ENCODE results near the gene CFAP61.

CFAP61 gene

DNA sequence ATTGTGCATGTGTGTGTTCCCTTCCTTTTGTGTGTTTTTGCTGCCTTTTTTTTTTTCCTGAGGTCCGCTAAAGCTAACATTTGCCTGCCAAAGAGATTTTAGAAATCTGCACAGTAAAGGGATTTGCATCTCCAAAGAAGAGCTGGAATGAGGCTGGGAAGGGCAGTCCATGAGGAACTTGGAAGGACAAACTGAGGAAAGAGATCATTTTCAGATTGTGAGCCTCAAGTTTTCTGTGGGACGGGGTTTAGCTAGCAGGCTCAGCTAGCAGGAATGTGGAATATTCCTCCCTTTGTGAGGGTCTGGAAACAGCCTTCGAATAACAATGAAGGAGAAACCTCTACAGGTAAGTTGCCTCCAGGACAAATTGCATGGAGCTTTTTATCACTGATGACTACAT is 319.3 kb downstream of the CFAP61 start:
- Histone ChIP-seq H3K27ac (ENCODE audit: low read depth, low read length) (no peak overlapping the region), H2AFZ (ENCODE audit: low read length, unreplicated experiment) (no peak overlapping the region), H3K4me3 (ENCODE audit: low read depth, low read length) (no peak overlapping the region), H3K79me2 (ENCODE audit: control insufficient read depth, insufficient read depth, low read length, unreplicated experiment) (no peaks in the 10 kb centered on the region), H3K4me1 (ENCODE audit: control insufficient read depth, insufficient read depth, low read length, unreplicated experiment) (no peaks in the 10 kb centered on the region), H3K36me3 (ENCODE audit: insufficient read depth, low read length) (no peaks in the 10 kb centered on the region), H3K27me3 (ENCODE audit: insufficient read depth, low read length) (peaks cover 89% of the 10 kb centered on the region)

DNA sequence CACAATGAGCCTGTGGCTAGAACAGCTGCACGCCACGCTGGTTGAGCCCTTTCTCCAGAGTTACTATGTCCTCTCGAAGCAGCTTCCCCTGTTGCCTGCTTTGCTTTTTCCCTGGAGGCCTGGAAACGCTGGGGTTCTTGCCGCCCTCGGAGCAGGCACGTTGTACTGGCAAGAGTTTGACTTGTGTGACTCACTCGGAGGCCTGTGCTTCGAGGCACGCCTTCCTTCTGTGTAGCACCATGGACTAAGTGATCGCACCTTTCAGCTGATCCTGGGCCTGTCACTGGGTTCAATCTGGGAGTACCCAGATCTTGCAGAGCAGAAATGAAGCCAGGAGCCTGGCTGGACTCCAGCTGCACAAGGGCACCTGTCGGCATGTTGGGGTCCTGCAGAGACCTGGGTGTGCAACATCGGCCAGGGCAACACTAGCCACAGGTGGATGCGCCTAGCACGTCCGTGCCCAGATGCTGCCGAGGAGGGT is 320.8 kb downstream of the CFAP61 start:
- no peaks in the 10 kb centered on the region for H3K36me3 ChIP-seq (ENCODE audit: insufficient read depth, low read length)
- no peaks in the 10 kb centered on the region for H3K79me2 ChIP-seq (ENCODE audit: control insufficient read depth, insufficient read depth, low read length, unreplicated experiment)
- no peak overlapping the region for H3K4me3 ChIP-seq (ENCODE audit: low read depth, low read length)
- no peak overlapping the region for H2AFZ ChIP-seq (ENCODE audit: low read length, unreplicated experiment)
- H3K4me1 ChIP-seq (ENCODE audit: control insufficient read depth, insufficient read depth, low read length, unreplicated experiment) = no peaks in the 10 kb centered on the region
- peaks cover 79% of the 10 kb centered on the region for H3K27me3 ChIP-seq (ENCODE audit: insufficient read depth, low read length)
- no peak overlapping the region for H3K27ac ChIP-seq (ENCODE audit: low read depth, low read length)

DNA sequence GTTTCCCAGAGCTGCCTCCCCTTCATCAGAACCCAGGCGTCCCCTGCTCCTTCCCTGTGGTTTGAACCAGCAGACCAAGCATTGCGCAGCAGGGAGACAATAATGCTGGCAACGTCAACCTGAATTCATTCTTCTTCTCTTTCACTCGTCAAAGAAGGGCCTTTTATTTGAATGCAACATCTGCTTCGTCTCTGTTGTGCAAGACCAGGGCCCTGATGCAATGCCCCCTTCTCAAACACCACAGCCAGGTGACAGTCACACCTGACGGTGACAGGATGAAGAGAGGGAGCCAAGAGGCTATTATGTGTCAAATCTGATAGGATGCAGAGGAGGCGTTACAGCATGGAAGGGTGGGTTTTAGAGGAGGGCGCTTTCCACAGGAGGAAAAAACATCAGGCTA is 323.5 kb downstream of the CFAP61 start:
- H3K4me1 ChIP-seq (ENCODE audit: control insufficient read depth, insufficient read depth, low read length, unreplicated experiment) = no peaks in the 10 kb centered on the region

DNA sequence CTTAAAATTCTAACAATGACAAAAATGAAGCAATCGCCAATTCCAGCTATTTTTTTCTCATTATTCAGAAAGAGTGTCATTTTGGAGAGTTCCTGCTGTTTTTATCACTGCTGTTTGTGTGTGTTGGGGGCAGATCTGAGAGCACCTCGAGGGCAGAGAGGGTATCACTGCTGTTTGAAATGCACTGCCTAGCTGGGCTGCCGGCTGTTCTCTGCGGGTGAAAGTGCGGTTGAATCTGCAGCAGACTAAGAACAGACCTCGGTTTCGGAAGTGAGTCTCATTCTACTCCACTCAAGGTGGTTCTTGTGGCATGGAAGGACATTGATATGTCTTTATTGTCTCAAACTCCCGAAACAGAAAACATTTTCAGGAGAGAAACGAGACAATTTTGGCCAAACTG is 333.9 kb downstream of the CFAP61 start:
- Histone ChIP-seq H3K4me3 (ENCODE audit: low read depth, low read length) (no peak overlapping the region), H2AFZ (ENCODE audit: low read length, unreplicated experiment) (no peak overlapping the region), H3K79me2 (ENCODE audit: control insufficient read depth, insufficient read depth, low read length, unreplicated experiment) (no peaks in the 10 kb centered on the region), H3K36me3 (ENCODE audit: insufficient read depth, low read length) (no peaks in the 10 kb centered on the region), H3K27me3 (ENCODE audit: insufficient read depth, low read length) (peaks cover 18% of the 10 kb centered on the region), H3K4me1 (ENCODE audit: control insufficient read depth, insufficient read depth, low read length, unreplicated experiment) (no peaks in the 10 kb centered on the region), H3K27ac (ENCODE audit: low read depth, low read length) (no peak overlapping the region)

More for the DNA sequence above, 323.5 kb downstream of the CFAP61 start:
- no peak overlapping the region for H2AFZ ChIP-seq (ENCODE audit: low read length, unreplicated experiment)
- H3K36me3 ChIP-seq (ENCODE audit: insufficient read depth, low read length) = no peaks in the 10 kb centered on the region
- no peaks in the 10 kb centered on the region for H3K79me2 ChIP-seq (ENCODE audit: control insufficient read depth, insufficient read depth, low read length, unreplicated experiment)
- H3K27ac ChIP-seq (ENCODE audit: low read depth, low read length) = no peak overlapping the region
- H3K27me3 ChIP-seq (ENCODE audit: insufficient read depth, low read length) = peaks cover 57% of the 10 kb centered on the region
- no peak overlapping the region for H3K4me3 ChIP-seq (ENCODE audit: low read depth, low read length)

DNA sequence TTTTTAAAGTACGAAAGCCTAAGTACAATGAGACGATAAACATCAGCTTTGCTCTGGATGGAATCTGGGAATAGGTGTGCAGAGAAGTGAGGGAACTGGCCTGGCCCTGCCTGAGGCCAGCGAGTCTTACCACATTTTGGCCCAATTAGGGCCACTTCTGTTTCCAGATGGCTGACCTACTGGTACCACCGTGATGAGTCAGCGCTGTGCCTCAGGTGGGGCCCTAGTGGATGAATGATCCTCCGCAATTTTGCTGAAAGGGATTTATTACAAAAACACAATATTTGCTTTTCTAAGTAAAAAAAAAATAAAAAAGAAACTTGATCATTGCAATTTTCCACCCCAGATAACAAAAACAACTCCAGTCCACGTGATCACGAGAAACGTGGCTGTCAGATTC is 338.1 kb downstream of the CFAP61 start:
- H3K4me1 ChIP-seq (ENCODE audit: control insufficient read depth, insufficient read depth, low read length, unreplicated experiment) = no peaks in the 10 kb centered on the region
- no peak overlapping the region for H3K4me3 ChIP-seq (ENCODE audit: low read depth, low read length)
- no peak overlapping the region for H3K27ac ChIP-seq (ENCODE audit: low read depth, low read length)
- H3K36me3 ChIP-seq (ENCODE audit: insufficient read depth, low read length) = no peaks in the 10 kb centered on the region
- no peak overlapping the region for H2AFZ ChIP-seq (ENCODE audit: low read length, unreplicated experiment)
- H3K79me2 ChIP-seq (ENCODE audit: control insufficient read depth, insufficient read depth, low read length, unreplicated experiment) = no peaks in the 10 kb centered on the region
- peaks cover 5% of the 10 kb centered on the region; the same call in 1 of the 2 replicates for H3K27me3 ChIP-seq (ENCODE audit: insufficient read depth, low read length)

DNA sequence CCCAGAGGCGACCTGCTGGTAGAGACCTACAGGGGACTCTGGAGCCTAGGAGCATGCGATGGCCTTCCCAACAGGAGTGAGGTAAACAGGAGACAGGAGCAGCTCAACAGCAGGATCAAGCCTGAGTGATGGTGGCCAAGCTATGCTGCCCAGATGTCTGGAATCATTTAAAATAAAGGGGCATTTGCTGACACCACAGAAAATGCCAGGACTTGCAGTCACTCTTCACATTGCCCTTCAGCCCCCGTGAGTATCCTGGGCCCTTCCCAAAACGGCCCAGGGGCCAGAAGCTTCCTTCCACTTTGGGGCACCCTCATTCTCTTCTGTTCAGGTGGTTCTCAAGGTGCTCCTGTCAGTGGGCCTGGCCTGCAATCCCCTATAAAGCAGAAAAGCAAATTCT is 338.8 kb downstream of the CFAP61 start:
- H3K4me1 ChIP-seq (ENCODE audit: control insufficient read depth, insufficient read depth, low read length, unreplicated experiment) = no peaks in the 10 kb centered on the region
- no peaks in the 10 kb centered on the region for H3K36me3 ChIP-seq (ENCODE audit: insufficient read depth, low read length)
- H3K4me3 ChIP-seq (ENCODE audit: low read depth, low read length) = no peak overlapping the region
- no peak overlapping the region for H2AFZ ChIP-seq (ENCODE audit: low read length, unreplicated experiment)
- H3K27me3 ChIP-seq (ENCODE audit: insufficient read depth, low read length) = peaks cover 4% of the 10 kb centered on the region; the same call in 1 of the 2 replicates
- no peaks in the 10 kb centered on the region for H3K79me2 ChIP-seq (ENCODE audit: control insufficient read depth, insufficient read depth, low read length, unreplicated experiment)
- H3K27ac ChIP-seq (ENCODE audit: low read depth, low read length) = no peak overlapping the region

DNA sequence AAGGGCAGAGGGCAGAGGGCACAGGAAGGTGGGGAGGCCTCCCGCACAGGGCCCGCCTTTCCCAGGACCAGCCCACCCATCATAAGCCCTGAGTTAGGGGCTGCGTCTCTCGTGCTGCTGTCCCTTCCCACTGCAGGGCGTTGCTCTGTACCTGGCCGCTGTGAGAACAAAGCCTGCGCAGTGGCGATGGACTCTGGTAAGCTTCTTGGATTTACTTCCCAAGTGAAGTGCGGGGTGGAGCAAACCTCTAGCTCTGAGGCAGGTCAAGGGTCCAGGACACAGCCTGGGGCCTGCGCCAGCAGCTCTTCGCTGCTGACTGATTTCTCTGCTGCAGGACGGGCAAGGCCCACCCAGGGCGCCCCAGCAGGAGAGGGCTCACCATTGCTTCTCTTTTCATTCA is 339.4 kb downstream of the CFAP61 start:
- Histone ChIP-seq H3K36me3 (ENCODE audit: insufficient read depth, low read length) (no peaks in the 10 kb centered on the region), H3K4me1 (ENCODE audit: control insufficient read depth, insufficient read depth, low read length, unreplicated experiment) (no peaks in the 10 kb centered on the region), H3K4me3 (ENCODE audit: low read depth, low read length) (no peak overlapping the region), H3K79me2 (ENCODE audit: control insufficient read depth, insufficient read depth, low read length, unreplicated experiment) (no peaks in the 10 kb centered on the region), H2AFZ (ENCODE audit: low read length, unreplicated experiment) (no peak overlapping the region), H3K27ac (ENCODE audit: low read depth, low read length) (no peak overlapping the region), H3K27me3 (ENCODE audit: insufficient read depth, low read length) (peaks cover under 1% of the 10 kb centered on the region; the same call in 1 of the 2 replicates)

DNA sequence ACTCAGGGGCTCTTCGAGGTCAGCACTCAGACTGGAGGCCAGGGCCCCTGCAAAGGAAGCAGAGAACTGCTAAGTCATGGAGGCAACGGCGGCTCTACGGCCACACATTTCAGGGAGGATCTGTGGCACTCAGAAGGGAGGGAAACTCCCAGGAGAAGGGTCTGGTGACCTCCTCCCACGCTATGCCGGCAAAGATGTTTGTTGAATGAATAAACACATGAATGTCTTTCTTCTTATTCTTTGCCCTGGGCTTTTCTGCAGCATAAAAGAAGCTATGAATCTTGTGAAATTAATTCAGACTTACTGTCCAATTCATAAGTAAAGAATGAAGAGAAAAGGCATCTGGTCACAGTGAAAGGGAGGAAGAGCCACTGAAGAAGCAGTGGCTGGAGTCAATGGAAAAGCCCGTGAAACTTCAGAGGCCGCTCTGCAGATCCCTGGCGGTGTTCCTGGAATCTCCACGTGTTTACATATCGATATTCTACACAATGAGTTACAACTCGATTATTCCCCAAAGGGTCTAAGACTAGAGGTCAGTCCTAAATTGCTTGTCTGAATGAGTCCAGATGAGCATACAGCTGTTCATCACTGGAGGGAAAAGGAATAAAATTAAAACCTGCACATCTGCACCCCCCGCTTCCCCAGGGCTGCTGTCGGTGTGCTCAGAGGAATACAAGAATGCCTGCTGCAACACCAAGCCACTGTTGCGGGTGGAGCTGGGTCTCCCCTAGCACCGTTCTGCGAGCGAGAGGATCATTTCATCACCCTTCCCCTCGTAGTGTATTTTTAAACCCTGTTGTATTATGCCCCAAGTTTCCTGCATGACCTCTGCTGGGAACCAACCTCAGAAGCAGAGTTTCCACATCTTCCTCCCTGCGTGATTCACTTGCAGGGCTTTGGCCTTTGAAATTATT is 341.1 kb downstream of the CFAP61 start:
- Histone ChIP-seq H3K79me2 (ENCODE audit: control insufficient read depth, insufficient read depth, low read length, unreplicated experiment) (no peaks in the 10 kb centered on the region), H3K36me3 (ENCODE audit: insufficient read depth, low read length) (no peaks in the 10 kb centered on the region), H3K27ac (ENCODE audit: low read depth, low read length) (no peak overlapping the region), H3K4me3 (ENCODE audit: low read depth, low read length) (no peak overlapping the region), H3K4me1 (ENCODE audit: control insufficient read depth, insufficient read depth, low read length, unreplicated experiment) (no peaks in the 10 kb centered on the region), H3K27me3 (ENCODE audit: insufficient read depth, low read length) (no peaks in the 10 kb centered on the region), H2AFZ (ENCODE audit: low read length, unreplicated experiment) (no peak overlapping the region)

DNA sequence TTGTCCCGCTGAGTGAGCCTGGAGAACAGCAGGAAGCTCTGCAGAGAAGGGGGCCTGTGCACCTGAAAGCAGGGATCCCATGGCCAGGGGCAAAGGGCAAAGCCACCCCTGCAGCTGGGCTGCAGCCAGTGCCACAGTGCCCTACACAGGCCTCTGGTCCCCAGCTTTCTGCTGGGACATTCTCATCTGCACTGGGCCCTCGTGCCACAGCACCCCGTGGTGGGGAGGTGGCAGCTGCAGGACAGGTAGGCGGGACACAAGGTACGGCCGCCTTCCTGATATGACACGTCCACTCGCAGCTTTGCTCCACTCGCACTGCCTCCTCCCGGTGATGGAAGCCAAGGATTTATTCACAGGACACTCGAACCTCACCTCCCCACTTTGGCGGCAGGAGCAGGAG is 342.8 kb downstream of the CFAP61 start:
- Histone ChIP-seq H3K4me1 (ENCODE audit: control insufficient read depth, insufficient read depth, low read length, unreplicated experiment) (no peaks in the 10 kb centered on the region), H3K36me3 (ENCODE audit: insufficient read depth, low read length) (no peaks in the 10 kb centered on the region), H2AFZ (ENCODE audit: low read length, unreplicated experiment) (no peak overlapping the region), H3K27ac (ENCODE audit: low read depth, low read length) (no peak overlapping the region), H3K27me3 (ENCODE audit: insufficient read depth, low read length) (no peaks in the 10 kb centered on the region), H3K79me2 (ENCODE audit: control insufficient read depth, insufficient read depth, low read length, unreplicated experiment) (no peaks in the 10 kb centered on the region), H3K4me3 (ENCODE audit: low read depth, low read length) (no peak overlapping the region)

DNA sequence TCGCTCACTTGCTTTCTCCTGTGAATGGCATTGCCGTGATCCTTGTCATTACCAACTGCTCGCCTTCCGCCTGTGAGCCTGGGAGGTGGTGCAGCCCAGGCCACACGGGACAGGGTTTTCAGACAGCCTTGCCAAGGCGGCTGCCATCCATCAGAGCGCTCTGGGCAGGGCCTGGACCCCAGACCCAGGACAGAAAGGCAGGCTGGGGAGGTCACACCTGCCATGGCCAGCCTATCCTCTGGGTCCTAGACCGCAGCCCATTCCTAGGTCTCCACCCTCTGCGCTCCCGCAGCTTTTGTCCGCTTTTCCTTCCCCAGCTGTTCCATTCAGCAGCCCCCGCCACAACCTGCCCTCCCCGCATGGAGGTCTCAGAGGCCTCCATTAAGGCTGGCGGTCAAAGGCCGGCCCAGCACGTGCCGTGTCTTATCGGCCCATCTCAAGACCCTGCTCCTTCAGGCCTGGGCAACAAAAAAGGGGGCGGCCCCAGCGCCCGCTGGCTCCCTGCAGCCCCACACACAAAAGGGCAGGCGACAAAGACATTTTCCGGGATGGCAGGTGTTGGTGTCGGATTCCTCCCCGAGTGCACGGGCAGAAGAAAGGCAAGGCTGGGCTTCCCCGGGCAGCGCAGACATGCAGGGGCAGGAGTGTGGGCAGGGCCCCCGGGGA is 343.7 kb downstream of the CFAP61 start:
- H3K27ac ChIP-seq (ENCODE audit: low read depth, low read length) = no peak overlapping the region
- H3K27me3 ChIP-seq (ENCODE audit: insufficient read depth, low read length) = no peaks in the 10 kb centered on the region
- H3K36me3 ChIP-seq (ENCODE audit: insufficient read depth, low read length) = no peaks in the 10 kb centered on the region
- no peaks in the 10 kb centered on the region for H3K4me1 ChIP-seq (ENCODE audit: control insufficient read depth, insufficient read depth, low read length, unreplicated experiment)
- H3K4me3 ChIP-seq (ENCODE audit: low read depth, low read length) = no peak overlapping the region
- no peak overlapping the region for H2AFZ ChIP-seq (ENCODE audit: low read length, unreplicated experiment)
- no peaks in the 10 kb centered on the region for H3K79me2 ChIP-seq (ENCODE audit: control insufficient read depth, insufficient read depth, low read length, unreplicated experiment)

DNA sequence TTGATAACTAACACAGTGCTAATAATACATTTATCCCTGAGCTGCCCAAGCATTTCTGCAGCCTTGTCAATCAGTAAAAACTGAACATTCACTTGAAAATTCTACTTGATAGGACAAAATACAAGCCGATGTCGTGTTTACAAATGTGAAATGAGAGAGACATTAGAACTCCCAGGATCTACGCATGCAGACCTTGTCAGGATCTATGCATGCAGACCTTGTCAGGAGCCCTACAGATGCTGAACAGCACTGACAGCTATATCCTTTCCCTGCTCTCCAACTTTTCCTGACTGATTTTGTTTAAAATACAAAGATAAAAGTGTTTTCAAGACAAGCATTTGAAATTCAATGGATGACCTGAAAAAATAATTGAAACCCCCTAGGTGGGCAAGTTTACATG is 344.5 kb downstream of the CFAP61 start:
- Histone ChIP-seq H3K79me2 (ENCODE audit: control insufficient read depth, insufficient read depth, low read length, unreplicated experiment) (no peaks in the 10 kb centered on the region), H3K4me3 (ENCODE audit: low read depth, low read length) (no peak overlapping the region), H3K4me1 (ENCODE audit: control insufficient read depth, insufficient read depth, low read length, unreplicated experiment) (no peaks in the 10 kb centered on the region), H3K27ac (ENCODE audit: low read depth, low read length) (no peak overlapping the region), H3K27me3 (ENCODE audit: insufficient read depth, low read length) (no peaks in the 10 kb centered on the region), H2AFZ (ENCODE audit: low read length, unreplicated experiment) (no peak overlapping the region), H3K36me3 (ENCODE audit: insufficient read depth, low read length) (no peaks in the 10 kb centered on the region)

All from ACC112 (cell line).